CD4-positive, alpha-beta T cell treated with Interleukin-17A for 4 hours (primary cell): ENCODE data around the gene CHMP6.

Experiments
- DNase-seq: peaks from one replicate; pipeline ENCODE4 v3.0.0-alpha.2; 2020; ENCODE audit warnings: mixed read lengths

Gene CHMP6

GRCh38 chr17:80995131-80995530, 3.5 kb downstream of the CHMP6 start:
- no peak for DNase-seq

- DNase-seq = no peak
Measured at GRCh38 chr17:80996422-80997305, 5.0 kb downstream of the CHMP6 start.

DNA sequence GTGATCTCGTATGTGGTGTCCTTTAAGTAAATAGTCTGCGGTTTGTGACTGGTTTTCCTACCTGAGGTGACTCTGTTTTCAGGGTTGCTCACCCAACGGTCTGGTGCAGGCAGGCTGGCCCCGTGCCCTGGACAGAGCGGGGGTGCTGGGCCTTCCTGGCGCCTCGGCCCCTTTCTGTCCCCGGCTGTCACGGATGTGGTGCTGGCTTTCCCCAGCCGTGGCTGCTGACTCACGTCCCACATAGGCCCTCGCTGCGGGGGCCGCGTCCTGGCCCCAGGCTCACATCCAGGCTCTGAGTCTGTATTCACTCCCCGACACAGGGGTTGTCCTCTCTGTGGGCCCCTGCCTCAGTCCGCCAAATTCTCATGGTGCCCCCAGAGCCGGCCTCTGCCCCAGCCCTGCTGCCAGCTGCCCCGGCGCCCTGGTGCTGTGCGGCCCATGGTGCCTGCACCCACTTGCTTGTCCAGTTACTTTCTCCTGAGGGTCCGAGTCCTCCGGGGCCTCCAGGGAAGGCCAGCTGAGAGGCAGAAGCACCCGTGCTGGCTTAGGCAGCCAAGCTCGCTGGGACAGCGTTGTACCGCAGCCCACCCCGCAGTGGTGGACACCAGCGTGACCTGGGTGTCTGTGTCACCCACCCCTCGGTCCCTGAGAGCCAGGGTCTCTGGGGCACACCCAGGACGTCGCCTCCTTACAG, 5.9 kb downstream of the CHMP6 start:
- DNase-seq = no peak

DNA sequence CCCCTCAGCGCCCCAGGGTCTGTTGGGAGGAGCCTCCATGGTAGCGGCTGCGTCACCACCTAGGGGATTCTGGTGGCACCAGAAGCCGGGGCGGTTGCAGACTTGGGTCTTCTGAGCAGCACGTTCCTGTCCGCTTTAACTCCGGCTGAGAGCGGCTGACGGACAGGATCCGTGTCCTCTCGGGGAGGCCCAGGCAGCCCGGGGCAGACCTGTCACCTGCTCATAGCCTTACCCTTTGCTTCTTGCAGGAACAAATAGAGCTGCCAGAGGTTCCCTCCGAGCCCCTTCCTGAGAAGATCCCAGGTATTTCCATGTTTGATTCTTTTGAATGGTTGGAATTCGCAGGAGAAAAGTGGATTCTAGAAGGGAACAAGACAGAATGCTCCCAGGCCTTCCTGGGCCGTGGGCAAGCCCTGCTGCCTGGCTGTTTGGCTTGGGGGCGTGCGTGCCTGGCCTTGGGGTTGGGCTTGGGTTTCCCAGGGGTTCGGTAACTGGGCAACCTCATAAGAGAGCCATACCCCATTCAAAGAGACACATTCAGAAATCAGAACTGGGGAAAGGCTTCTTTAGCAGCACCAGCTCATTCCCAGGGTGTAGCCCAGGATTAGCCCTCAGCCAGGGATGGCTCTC, 6.6 kb downstream of the CHMP6 start:
- no peak for DNase-seq

- DNase-seq = no peak
Measured at GRCh38 chr17:80998748-80999535, 7.3 kb downstream of the CHMP6 start.

GRCh38 chr17:80999536-81000333, 8.1 kb downstream of the CHMP6 start:
- no peak for DNase-seq

DNA sequence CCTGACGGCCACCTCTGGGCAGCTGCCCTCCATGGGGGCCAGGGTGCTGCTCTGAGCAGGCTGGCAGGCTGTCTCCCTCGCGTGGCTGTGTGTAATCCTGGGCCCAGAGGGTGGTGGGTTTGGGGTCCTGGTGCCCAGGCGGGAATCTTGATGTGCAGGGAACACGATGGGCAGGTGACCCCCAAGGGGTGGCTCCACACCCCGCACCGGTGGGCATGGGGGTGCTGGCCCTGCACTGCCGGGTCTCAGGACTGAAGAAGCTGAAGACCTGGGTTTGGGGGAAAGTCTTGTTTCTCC, 8.6 kb downstream of the CHMP6 start:
- DNase-seq = no peak

DNA sequence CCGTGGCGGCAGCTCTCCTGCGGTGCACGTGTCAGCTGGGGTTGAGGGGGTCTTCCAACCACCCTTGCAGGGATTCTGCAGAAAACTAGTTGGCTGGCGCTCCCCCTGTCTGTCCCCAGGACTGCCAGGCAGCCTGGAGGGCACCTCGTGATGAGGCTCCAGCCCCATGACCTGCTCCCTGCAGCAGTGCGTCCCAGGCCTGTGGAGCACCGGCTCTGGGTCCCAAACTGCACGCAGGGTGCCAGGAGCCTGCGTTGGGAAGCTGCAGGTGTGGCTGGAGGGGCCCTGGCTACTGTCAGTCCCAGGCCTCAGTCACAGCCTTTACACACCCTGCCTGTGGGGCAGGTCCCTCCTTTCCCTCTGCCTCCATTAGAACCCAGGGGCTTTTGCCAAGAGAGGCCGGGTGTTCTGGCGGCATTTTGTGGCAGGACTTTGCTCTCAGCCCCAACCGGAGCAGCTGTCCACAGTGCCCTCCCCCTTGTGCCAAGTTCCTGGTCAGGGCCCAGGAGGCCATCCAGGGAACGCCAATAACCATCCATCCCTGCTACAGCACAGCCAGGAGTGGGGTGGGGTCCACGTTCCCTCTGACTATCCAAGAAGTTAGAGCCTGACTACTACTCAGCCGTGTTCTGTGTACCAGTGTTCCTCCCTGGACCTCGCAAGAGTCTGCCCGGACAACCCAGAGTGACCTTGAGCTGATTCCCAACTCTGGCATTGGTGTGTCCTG, 9.2 kb downstream of the CHMP6 start:
- DNase-seq = no peak

- DNase-seq = no peak
Measured at GRCh38 chr17:81002013-81002384, 10.4 kb downstream of the CHMP6 start.

GRCh38 chr17:81002409-81003361, 11.0 kb downstream of the CHMP6 start:
- no peak for DNase-seq

DNA sequence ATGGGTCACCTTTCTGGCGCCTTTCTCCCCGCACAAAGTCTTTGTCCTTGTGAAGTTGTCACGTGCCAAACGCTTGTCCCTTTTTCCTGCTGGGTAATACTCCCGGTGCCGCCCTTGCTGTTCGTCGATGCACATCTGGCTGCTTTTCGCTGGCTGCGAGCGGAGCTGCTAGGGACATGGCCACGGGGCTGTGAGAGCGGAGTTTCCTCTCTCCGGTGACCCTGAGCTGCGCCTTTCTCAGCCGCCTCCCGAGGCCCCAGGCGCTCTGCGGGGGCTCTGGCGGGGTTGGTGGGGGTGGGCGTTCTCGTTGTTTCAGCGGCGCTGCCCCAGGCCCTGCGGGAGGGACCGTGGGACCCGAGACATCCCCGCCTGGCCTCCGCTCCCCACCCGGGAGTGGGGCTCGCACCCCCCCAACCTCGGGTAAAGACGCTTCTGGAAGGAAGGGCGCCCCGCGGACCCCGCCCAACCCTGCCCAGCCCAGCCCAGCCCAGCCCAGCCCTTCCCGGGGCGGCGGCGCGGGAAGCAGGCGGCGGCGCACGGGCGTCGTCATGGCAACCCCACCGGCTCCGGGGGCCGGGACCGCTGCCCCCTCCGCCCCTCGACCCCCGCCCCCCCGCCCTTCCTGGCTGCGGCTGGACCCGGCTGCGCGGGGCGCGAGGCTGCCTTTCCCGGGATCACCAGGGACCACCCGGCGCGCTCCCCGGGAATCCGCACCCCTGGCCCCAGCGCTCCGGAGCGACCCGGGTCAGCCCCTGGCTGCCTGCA, 12.3 kb downstream of the CHMP6 start:
- peak; percentile 16 for DNase-seq

- no peak for DNase-seq
Measured at GRCh38 chr17:81006891-81007290, 15.2 kb downstream of the CHMP6 start.

- no peak for DNase-seq
Measured at GRCh38 chr17:81008140-81008539, 16.5 kb downstream of the CHMP6 start.

GRCh38 chr17:81009136-81009535, 17.5 kb downstream of the CHMP6 start:
- DNase-seq = no peak

DNA sequence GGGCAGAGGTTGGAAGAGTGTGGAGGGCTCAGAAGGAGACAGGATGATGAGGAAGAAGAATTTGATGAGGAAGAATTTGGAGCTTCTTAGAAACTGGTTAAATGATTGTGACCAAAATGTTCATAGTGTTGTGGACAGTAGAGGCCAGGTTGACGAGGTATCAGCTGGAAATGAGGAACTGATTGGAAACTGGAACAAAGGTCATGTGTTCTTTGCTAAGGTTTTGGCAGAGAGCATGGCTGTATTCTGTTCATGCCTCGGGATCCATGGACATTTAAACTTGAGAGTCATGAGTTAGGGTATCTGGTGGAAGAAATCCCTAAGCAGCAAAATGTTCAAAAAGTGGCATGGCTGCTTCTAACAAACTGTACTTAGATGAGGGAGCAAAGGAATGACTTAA, 19.3 kb downstream of the CHMP6 start:
- no peak for DNase-seq

GRCh38 chr17:81011951-81012350, 20.3 kb downstream of the CHMP6 start:
- no peak for DNase-seq

- no peak for DNase-seq
Measured at GRCh38 chr17:81012574-81013447, 21.2 kb downstream of the CHMP6 start.

DNA sequence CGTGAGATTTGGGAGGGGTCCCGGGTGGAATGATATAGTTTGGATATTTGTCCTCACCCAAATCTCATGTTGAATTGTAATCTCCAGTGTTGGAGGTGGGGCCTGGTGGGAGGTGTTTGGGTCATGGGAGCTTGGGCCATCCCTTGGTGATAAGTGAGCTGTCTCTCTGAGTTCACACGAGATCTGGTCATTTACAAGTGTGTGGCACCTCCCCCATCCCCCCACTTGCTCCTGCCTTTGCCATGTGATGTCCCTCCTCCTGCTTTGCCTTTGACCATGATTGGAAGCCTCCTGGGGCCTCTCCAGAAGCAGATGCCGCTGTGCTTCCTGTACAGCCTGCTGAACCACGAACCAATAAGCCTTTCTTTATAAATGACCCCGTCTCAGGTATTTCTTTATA, 22.0 kb downstream of the CHMP6 start:
- no peak for DNase-seq

GRCh38 chr17:81015136-81015535, 23.5 kb downstream of the CHMP6 start:
- no peak for DNase-seq
